ENCODE measurements around the gene OR5AL1. TPM values are rescaled to one million over a fixed set of nuclear protein-coding genes. Genes with fewer than 3 reads are reported as not detected.
"Not testable (repeated sequence)": the region's sequence is repeated elsewhere in the genome, so short reads cannot be mapped to it uniquely, and the experiment has no call there.

The OR5AL1 gene
- total RNA-seq, result not detected

DNA sequence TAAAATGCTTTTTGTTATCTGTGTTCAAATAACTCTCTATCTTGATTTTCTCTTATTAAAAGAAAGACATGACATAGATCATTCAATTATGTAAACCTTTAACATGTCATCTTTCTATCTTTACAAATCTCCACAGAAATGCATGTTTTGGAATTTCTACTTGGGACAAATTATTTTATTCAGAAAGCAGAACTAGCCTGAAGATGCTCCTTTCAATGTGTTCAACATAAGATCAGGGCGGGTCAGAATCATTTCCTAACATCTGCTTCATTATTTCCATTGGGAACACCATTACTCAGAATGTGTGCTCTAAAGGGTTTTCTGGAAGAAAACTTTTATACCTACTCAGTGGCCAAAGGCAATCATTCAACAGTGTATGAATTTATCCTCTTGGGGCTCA, at the start of gene OR5AL1:
OR5AL1 (plus strand) TSS at position 301 of the 400 bp plus-strand sequence.
- no peak for DNase-seq
- no peaks in the 10 kb centered on the region for H3K4me1 Mint-ChIP-seq (ENCODE audit: low read depth)
- intact Hi-C loops (cut with micrococcal nuclease), result no loop called here
- H3K27me3 Mint-ChIP-seq (ENCODE audit: low read depth), result no peaks in the 10 kb centered on the region
- CTCF ChIA-PET, result no interaction called here
- H3K36me3 Mint-ChIP-seq (ENCODE audit: low read depth), result no peaks in the 10 kb centered on the region
- no peak within 1 kb of the TSS for H3K4me3 Mint-ChIP-seq
- H3K27ac Mint-ChIP-seq, result no peak within 1 kb of the TSS
- peaks cover 5% of the 10 kb centered on the region for H3K9me3 Mint-ChIP-seq

DNA sequence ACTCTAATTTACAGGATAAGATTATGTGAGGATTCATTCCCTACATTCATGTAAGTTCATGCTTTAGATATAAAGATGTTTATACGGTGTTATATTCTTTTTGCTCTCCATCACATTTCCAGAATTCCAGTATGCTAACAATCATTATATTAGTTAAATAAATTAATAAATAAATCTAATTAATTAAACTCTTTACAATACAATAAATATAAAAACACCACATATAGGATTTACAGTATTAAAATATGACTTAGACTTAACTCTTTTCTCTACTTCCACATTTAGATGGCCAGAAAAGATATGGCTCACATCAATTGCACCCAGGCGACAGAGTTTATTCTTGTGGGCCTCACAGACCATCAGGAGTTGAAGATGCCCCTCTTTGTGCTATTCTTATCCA, 37.2 kb upstream of the OR5AL1 start, which contains the start of gene OR8U1:
OR8U1 (plus strand) TSS at position 301 of the 400 bp plus-strand sequence; CDS start at position 301, 0 bp downstream.
- no peak for DNase-seq
- CTCF ChIA-PET, result no interaction called here
- no peaks in the 10 kb centered on the region for H3K27me3 Mint-ChIP-seq (ENCODE audit: low read depth)
- H3K4me3 Mint-ChIP-seq, result no peak within 1 kb of the TSS
- H3K9me3 Mint-ChIP-seq, result peaks cover 7% of the 10 kb centered on the region
- H3K36me3 Mint-ChIP-seq (ENCODE audit: low read depth), result no peaks in the 10 kb centered on the region
- H3K27ac Mint-ChIP-seq, result no peak within 1 kb of the TSS
- intact Hi-C loops (cut with micrococcal nuclease), result no loop called here
- no peaks in the 10 kb centered on the region for H3K4me1 Mint-ChIP-seq (ENCODE audit: low read depth)

DNA sequence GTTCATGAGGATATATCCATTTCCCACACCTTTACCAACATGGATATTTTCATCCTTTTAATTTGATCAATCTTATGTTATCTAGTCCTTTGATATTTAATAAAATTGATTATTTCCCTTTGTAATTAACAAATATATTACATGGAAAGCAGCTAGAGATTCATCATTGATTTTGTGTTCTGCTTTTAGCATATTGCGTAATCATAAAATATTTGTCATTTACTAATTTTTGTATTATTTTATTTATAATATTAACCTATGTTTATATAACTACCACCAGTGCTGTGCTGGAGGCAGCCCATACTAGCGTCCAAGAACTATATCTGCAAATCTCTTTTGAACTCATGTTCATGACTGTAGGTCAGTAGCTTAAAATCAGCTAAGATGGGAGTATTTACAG, 32.4 kb upstream of the OR5AL1 start:
- Mint-ChIP-seq H3K27ac (no peak overlapping the region), H3K4me1 (ENCODE audit: low read depth) (no peaks in the 10 kb centered on the region), H3K27me3 (ENCODE audit: low read depth) (no peaks in the 10 kb centered on the region), H3K4me3 (no peak overlapping the region), H3K36me3 (ENCODE audit: low read depth) (no peaks in the 10 kb centered on the region), H3K9me3 (peaks cover 4% of the 10 kb centered on the region)
- no peak for DNase-seq
- intact Hi-C loops (cut with micrococcal nuclease), result no loop called here
- CTCF ChIA-PET, result no interaction called here

DNA sequence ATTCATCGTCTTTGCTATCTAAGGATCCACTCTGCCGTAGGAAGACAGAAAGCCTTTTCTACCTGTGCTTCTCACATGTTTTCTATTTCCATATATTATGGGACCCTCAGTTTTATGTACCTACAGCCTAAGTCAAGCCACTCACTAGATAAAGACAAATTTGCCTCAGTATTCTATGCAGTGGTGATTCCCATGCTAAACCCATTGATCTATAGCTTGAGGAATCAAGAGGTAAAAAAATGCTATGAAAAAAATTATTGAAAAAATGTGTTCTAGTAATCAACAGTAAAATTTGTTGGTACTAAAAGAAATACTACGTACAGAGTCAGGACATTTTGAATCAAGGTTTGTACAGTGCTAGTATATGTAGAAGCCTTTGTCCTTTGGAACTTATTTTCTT, 18.1 kb upstream of the OR5AL1 start:
- Mint-ChIP-seq H3K27ac (no peak overlapping the region), H3K9me3 (peaks cover 9% of the 10 kb centered on the region), H3K4me1 (ENCODE audit: low read depth) (no peaks in the 10 kb centered on the region), H3K27me3 (ENCODE audit: low read depth) (no peaks in the 10 kb centered on the region), H3K4me3 (no peak overlapping the region), H3K36me3 (ENCODE audit: low read depth) (no peaks in the 10 kb centered on the region)
- intact Hi-C loops (cut with micrococcal nuclease), result no loop called here
- CTCF ChIA-PET, result no interaction called here
- no peak for DNase-seq

DNA sequence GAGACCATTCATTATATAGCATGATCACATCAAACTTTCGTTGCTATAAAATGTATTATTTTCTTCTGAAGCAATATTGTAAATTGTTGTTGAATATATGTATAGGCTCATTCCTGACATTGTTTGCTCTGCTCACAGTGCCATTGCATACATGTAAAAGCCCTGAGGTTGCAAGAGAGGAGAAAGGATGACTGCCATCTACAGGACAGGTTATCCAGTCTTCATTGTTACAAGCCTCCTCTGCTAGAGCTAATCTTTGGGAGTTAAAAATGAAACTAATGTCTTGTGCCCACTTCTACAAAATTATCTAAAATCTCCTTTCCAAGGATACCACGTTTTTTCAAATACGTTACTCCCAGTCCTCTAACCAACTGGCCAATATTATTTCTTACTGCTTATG, 16.4 kb upstream of the OR5AL1 start:
- peaks cover 9% of the 10 kb centered on the region for H3K9me3 Mint-ChIP-seq
- H3K36me3 Mint-ChIP-seq (ENCODE audit: low read depth), result no peaks in the 10 kb centered on the region
- no peak overlapping the region for H3K27ac Mint-ChIP-seq
- CTCF ChIA-PET, result no interaction called here
- DNase-seq, result no peak
- H3K27me3 Mint-ChIP-seq (ENCODE audit: low read depth), result no peaks in the 10 kb centered on the region
- intact Hi-C loops (cut with micrococcal nuclease), result no loop called here
- no peaks in the 10 kb centered on the region for H3K4me1 Mint-ChIP-seq (ENCODE audit: low read depth)
- H3K4me3 Mint-ChIP-seq, result no peak overlapping the region

DNA sequence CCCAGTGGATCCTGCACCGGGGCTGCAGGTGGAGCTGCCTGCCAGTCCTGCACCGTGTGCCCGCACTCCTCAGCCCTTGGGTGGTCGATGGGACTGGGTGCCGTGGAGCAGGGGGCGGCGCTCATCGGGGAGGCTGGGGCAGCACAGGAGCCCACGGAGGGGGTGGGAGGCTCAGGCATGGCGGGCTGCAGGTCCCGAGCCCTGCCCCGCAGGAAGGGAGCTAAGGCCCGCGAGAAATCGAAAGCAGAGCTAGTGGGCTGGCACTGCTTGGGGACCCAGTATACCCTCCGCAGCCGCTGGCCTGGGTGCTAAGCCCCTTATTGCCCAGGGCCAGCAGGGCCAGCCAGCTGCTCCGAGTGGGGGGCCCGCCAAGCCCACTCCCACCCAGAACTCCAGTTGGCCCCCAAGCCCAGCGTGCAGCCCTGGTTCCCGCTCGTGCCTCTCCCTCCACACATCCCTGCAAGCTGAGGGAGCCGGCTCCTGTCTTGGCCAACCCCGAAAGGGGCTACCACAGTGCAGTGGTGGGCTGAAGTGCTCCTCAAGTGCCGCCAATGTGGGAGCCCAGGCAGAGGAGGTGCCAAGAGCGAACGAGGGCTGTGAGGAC, 10.5 kb upstream of the OR5AL1 start:
- intact Hi-C loops (cut with micrococcal nuclease); DNase-seq; H3K9me3 Mint-ChIP-seq; CTCF ChIA-PET; H3K27me3 Mint-ChIP-seq (ENCODE audit: low read depth); H3K36me3 Mint-ChIP-seq (ENCODE audit: low read depth); H3K4me1 Mint-ChIP-seq (ENCODE audit: low read depth); H3K4me3 Mint-ChIP-seq; H3K27ac Mint-ChIP-seq: not testable (repeated sequence)

DNA sequence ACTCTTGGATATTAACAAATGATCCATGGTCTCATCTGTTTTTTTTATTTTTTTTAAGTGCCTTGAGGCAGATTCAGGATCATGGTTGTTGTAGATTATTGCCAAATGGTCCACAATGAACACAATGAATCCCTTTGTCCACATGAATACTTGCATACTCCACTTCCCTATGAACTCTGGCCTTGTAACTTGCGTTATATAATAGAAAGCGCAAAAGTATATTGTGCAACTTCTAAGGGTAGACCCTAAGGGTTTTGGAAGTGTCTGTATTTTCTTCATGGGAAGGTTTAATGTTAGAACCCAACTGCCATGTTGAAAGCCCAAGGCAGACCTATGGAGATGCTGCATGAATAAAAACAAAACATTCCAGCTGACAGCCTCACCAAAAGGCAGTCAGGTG, 8.1 kb upstream of the OR5AL1 start:
- DNase-seq, result no peak
- intact Hi-C loops (cut with micrococcal nuclease), result no loop called here
- CTCF ChIA-PET, result no interaction called here
- Mint-ChIP-seq H3K27ac (no peak overlapping the region), H3K36me3 (ENCODE audit: low read depth) (no peaks in the 10 kb centered on the region), H3K27me3 (ENCODE audit: low read depth) (no peaks in the 10 kb centered on the region), H3K4me3 (no peak overlapping the region), H3K9me3 (peaks cover 9% of the 10 kb centered on the region), H3K4me1 (ENCODE audit: low read depth) (no peaks in the 10 kb centered on the region)

DNA sequence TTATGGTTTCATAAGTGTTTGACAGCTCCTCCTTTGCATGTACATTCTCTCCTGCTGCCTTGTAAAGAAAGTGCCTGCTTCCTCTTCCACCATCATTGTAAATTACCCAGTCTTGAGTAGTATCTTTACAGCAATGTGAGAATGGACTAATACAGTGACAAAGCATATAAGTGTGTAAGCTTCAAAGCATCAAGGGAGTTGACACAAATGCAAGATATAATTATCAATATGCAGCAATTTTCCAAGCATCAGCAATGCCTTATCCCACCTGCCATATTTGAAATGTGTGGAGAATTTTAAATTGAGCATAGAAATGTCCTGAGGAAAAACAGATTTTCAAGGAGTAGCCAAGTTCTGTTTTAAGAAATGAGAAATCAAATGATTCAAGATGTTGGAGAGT, 1.7 kb upstream of the OR5AL1 start:
- H3K4me1 Mint-ChIP-seq (ENCODE audit: low read depth), result no peaks in the 10 kb centered on the region
- H3K9me3 Mint-ChIP-seq, result peaks cover 5% of the 10 kb centered on the region
- H3K4me3 Mint-ChIP-seq, result no peak overlapping the region
- DNase-seq, result no peak
- H3K27ac Mint-ChIP-seq, result no peak overlapping the region
- intact Hi-C loops (cut with micrococcal nuclease), result no loop called here
- CTCF ChIA-PET, result no interaction called here
- H3K27me3 Mint-ChIP-seq (ENCODE audit: low read depth), result no peaks in the 10 kb centered on the region
- no peaks in the 10 kb centered on the region for H3K36me3 Mint-ChIP-seq (ENCODE audit: low read depth)

DNA sequence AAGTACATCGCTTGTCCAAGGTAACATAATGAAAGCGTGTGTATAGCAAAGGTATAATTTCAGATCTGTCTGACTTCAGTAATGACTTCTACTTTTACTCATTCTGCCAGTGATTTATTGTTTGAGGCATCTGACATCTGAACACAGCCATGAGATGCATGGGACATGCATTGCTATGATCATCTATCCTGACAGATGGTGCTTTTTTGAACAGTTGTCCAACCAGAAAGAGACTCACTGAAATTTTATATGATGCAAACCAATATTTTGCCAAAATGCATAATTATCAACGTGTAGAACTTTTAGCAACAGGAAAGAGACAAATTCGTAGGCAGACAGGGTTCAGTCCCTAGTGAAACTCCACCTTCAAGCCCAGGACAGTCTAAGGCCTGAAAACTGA, 41.0 kb downstream of the OR5AL1 start:
- intact Hi-C loops (cut with micrococcal nuclease), result no loop called here
- CTCF ChIA-PET, result no interaction called here
- Mint-ChIP-seq H3K27me3 (ENCODE audit: low read depth) (no peaks in the 10 kb centered on the region), H3K4me3 (no peak overlapping the region), H3K27ac (no peak overlapping the region), H3K4me1 (ENCODE audit: low read depth) (no peaks in the 10 kb centered on the region), H3K9me3 (peaks cover 12% of the 10 kb centered on the region), H3K36me3 (ENCODE audit: low read depth) (no peaks in the 10 kb centered on the region)
- DNase-seq, result no peak

DNA sequence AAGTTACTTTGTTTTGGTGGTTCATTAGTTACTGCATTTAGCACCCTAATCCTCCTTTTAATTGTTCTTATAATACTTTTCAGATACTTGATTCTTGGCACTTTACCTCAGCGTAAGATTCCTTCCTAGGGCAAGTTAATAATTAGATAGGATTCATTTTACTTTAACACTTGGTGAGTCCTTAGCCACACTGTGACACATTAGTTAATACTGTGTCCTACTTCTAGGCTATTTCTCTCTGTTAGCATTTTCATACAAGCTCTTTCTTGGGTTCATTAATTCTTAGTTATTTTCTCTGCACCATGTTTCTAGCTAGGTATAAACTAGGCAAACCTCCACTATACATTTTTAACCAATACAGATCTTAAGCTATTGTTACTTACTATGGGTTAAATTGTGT, 44.6 kb downstream of the OR5AL1 start:
- Mint-ChIP-seq H3K4me1 (ENCODE audit: low read depth) (no peaks in the 10 kb centered on the region), H3K27me3 (ENCODE audit: low read depth) (no peaks in the 10 kb centered on the region)

More for the DNA sequence above, 44.6 kb downstream of the OR5AL1 start:
- Mint-ChIP-seq H3K4me3 (no peak overlapping the region), H3K9me3 (peaks cover 3% of the 10 kb centered on the region), H3K27ac (no peak overlapping the region), H3K36me3 (ENCODE audit: low read depth) (no peaks in the 10 kb centered on the region)
- intact Hi-C loops (cut with micrococcal nuclease), result no loop called here
- CTCF ChIA-PET, result no interaction called here
- no peak for DNase-seq

Other genes with a start within 250 kb of the OR5AL1 start
- gene OR5J2, start 236.1 kb upstream of the OR5AL1 start, total RNA-seq, result not detected
- not detected for gene OR5T2, start 178.4 kb upstream of the OR5AL1 start, total RNA-seq
- not detected for gene OR5T3, start 160.4 kb upstream of the OR5AL1 start, total RNA-seq
- gene OR5T1, start 138.5 kb upstream of the OR5AL1 start, total RNA-seq, result not detected
- gene OR8H1, start 120.4 kb upstream of the OR5AL1 start, total RNA-seq, result not detected
- gene OR8K3, start 97.6 kb upstream of the OR5AL1 start, total RNA-seq, result not detected
- not detected for gene OR8K1, start 66.7 kb upstream of the OR5AL1 start, total RNA-seq
- not detected for gene OR8J1, start 58.4 kb upstream of the OR5AL1 start, total RNA-seq
- gene OR8U1, start 37.1 kb upstream of the OR5AL1 start, total RNA-seq, result not detected
- not detected for gene OR5M3, start 60.7 kb downstream of the OR5AL1 start, total RNA-seq
- gene OR5M8, start 78.7 kb downstream of the OR5AL1 start, total RNA-seq, result not detected
- gene OR5M11, start 130.6 kb downstream of the OR5AL1 start, total RNA-seq, result not detected
- not detected for gene OR5M10, start 165.0 kb downstream of the OR5AL1 start, total RNA-seq
- not detected for gene OR5M1, start 202.2 kb downstream of the OR5AL1 start, total RNA-seq
- not detected for gene OR5AP2, start 229.7 kb downstream of the OR5AL1 start, total RNA-seq